MM.1S (cell line): Measurements from ENCODE around the gene POC1A.

Experiments
- DNase-seq: peaks from one replicate; pipeline ENCODE4 v3.0.0-alpha.2; 2015
- H2AFZ ChIP-seq: fragments of 300-600 bp; sonication (generic); 2 replicates; pipeline ENCODE4 v1.6.0; 2016; ENCODE audit warnings: antibody characterized with exemption, low read length
- H3F3A ChIP-seq: fragments of 300-600 bp; sonication (generic); 2 replicates; pipeline ENCODE4 v1.6.1; 2016; ENCODE audit warnings: mild to moderate bottlenecking, antibody characterized with exemption, low read length, moderate library complexity, mixed read lengths; ENCODE audit not compliant: insufficient read depth
- H3K27ac ChIP-seq: fragments of 300-600 bp; sonication (generic); 2 replicates; pipeline ENCODE4 v1.5.1; 2016; ENCODE audit warnings: mild to moderate bottlenecking, low read length
- H3K27me3 ChIP-seq: fragments of 300-600 bp; sonication (generic); replicated peaks from 2 replicates; pipeline ENCODE4 v1.6.0; 2016; ENCODE audit warnings: low read length; ENCODE audit not compliant: insufficient read depth
- H3K36me3 ChIP-seq: fragments of 300-600 bp; sonication (generic); replicated peaks from 2 replicates; pipeline ENCODE4 v1.6.1; 2016; ENCODE audit warnings: mild to moderate bottlenecking, low read length, mixed read lengths; ENCODE audit not compliant: insufficient read depth
- H3K4me1 ChIP-seq: fragments of 300-600 bp; sonication (generic); 2 replicates; pipeline ENCODE4 v1.6.1; 2016; ENCODE audit warnings: low read length, mixed read lengths
- H3K4me2 ChIP-seq: fragments of 300-600 bp; sonication (generic); 2 replicates; pipeline ENCODE4 v1.6.0; 2016; ENCODE audit warnings: low read depth, low read length
- H3K4me3 ChIP-seq: fragments of 300-600 bp; sonication (generic); 2 replicates; pipeline ENCODE4 v1.5.1; 2016; ENCODE audit warnings: low read length, mixed read lengths
- H3K79me2 ChIP-seq: fragments of 300-600 bp; sonication (generic); 2 replicates; pipeline ENCODE4 v1.6.1; 2016; ENCODE audit warnings: mixed run types, low read length, mixed read lengths
- H3K9ac ChIP-seq: fragments of 300-600 bp; sonication (generic); 2 replicates; pipeline ENCODE4 v1.6.1; 2016; ENCODE audit warnings: low read length, mixed read lengths
- H3K9me2 ChIP-seq: fragments of 300-600 bp; sonication (generic); replicated peaks from 2 replicates; pipeline ENCODE4 v1.6.1; 2016; ENCODE audit warnings: mild to moderate bottlenecking, low read length, mixed read lengths; ENCODE audit not compliant: insufficient read depth
- H3K9me3 ChIP-seq: fragments of 300-600 bp; sonication (generic); replicated peaks from 2 replicates; pipeline ENCODE4 v1.6.1; 2016; ENCODE audit warnings: mild to moderate bottlenecking, low read length, mixed read lengths; ENCODE audit not compliant: insufficient read depth
- H4K20me1 ChIP-seq: fragments of 300-600 bp; sonication (generic); 2 replicates; pipeline ENCODE4 v1.6.1; 2016; ENCODE audit warnings: mild to moderate bottlenecking, low read length, moderate library complexity, mixed read lengths; ENCODE audit not compliant: insufficient read depth
- CTCF ChIP-seq: fragments of 300-600 bp; sonication (generic); IDR thresholded peaks from 2 replicates; pipeline ENCODE4 v1.5.1; 2016; ENCODE audit warnings: antibody characterized with exemption, low read length, mixed read lengths
- EZH2 ChIP-seq: fragments of 300-600 bp; sonication (generic); optimal IDR thresholded peaks from 2 replicates; pipeline ENCODE3; 2017; ENCODE audit warnings: low read depth, mild to moderate bottlenecking, antibody characterized with exemption, low read length, mixed read lengths
- EZH2phosphoT487 ChIP-seq: fragments of 300-600 bp; sonication (generic); IDR thresholded peaks from 2 replicates; pipeline ENCODE4 v1.6.1; 2018; ENCODE audit warnings: antibody characterized with exemption, low read length

POC1A gene

DNA sequence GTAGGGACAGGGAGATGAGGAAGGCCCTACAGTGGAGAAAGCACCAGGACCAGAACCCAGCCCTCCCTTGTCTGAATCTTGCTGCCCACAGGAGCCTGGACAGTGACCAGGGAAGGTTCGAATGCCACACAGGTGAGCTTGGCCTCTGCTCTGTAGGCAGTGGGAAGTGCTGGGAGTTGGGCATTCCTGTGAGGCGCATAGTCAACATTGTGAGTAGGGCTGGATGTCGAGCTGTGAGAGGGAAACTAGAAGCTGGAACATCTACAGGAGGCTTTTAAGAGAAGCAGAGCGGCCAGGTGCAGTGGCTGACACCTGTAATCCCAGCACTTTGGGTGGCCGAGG is 23.4 kb upstream of the POC1A start:
- no peak for DNase-seq
- Histone ChIP-seq H3K4me1 (no peaks in the 10 kb centered on the region), H3K79me2 (no peaks in the 10 kb centered on the region), H3K9me3 (no peaks in the 10 kb centered on the region), H2AFZ (no peak overlapping the region), H3K4me2 (no peak overlapping the region), H3K9ac (no peak overlapping the region), H4K20me1 (no peaks in the 10 kb centered on the region), H3F3A (no peaks in the 10 kb centered on the region), H3K36me3 (no peaks in the 10 kb centered on the region), H3K9me2 (no peaks in the 10 kb centered on the region), H3K4me3 (no peak overlapping the region), H3K27me3 (no peaks in the 10 kb centered on the region), H3K27ac (no peak overlapping the region)
- TF ChIP-seq EZH2 = no peak
- TF ChIP-seq EZH2phosphoT487 = no peak
- TF ChIP-seq CTCF = no peak

- no peaks in the 10 kb centered on the region for H4K20me1 ChIP-seq
- H3K4me2 ChIP-seq = no peak overlapping the region
- no peaks in the 10 kb centered on the region for H3K9me2 ChIP-seq
- no peak overlapping the region for H3K9ac ChIP-seq
- H3K36me3 ChIP-seq = no peaks in the 10 kb centered on the region
- H3K4me3 ChIP-seq = no peak overlapping the region
- no peak for TF ChIP-seq CTCF
- no peak for TF ChIP-seq EZH2
- TF ChIP-seq EZH2phosphoT487 = no peak
- no peaks in the 10 kb centered on the region for H3K79me2 ChIP-seq
- H3K4me1 ChIP-seq = no peaks in the 10 kb centered on the region
- H2AFZ ChIP-seq = no peak overlapping the region
- no peaks in the 10 kb centered on the region for H3F3A ChIP-seq
- H3K27ac ChIP-seq = no peak overlapping the region
- H3K9me3 ChIP-seq = no peaks in the 10 kb centered on the region
- H3K27me3 ChIP-seq = no peaks in the 10 kb centered on the region
- DNase-seq = no peak
These were observed 22.9 kb upstream of the POC1A start for GRCh38 chr3:52176951-52177700.

DNA sequence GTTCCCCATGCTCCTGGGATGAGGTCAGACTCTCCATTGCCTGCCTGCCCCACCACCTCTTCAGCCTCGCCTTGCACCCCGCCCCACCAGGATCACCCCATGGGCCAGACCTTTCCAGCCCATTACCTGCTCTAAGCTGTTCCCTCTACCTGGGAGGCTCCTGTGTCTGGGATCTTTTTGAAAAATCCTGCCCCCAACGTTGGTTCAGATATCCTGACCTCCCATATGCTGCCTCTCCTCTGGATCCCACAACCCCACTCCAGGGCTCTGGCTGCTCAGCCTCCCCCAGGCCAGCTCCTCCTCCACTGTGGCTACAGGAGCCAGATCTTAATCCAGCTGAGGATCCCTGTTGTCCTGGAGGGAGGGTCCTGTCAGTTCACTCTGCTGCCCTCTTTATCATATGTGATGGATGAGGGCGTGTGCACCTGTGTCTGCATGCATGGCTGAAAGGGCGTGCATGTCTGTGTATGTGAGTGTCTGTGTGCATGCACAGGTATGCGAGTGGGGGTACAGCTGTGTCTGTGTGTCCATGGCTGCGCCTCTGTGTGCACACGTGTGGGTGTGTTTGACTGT is 22.0 kb upstream of the POC1A start:
- H3K36me3 ChIP-seq = no peaks in the 10 kb centered on the region
- no peaks in the 10 kb centered on the region for H3K79me2 ChIP-seq
- DNase-seq = no peak
- no peaks in the 10 kb centered on the region for H3K9me2 ChIP-seq
- H3K27ac ChIP-seq = no peak overlapping the region
- H2AFZ ChIP-seq = no peak overlapping the region
- no peaks in the 10 kb centered on the region for H3F3A ChIP-seq
- no peak overlapping the region for H3K9ac ChIP-seq
- H4K20me1 ChIP-seq = no peaks in the 10 kb centered on the region
- H3K4me1 ChIP-seq = no peaks in the 10 kb centered on the region
- H3K9me3 ChIP-seq = no peaks in the 10 kb centered on the region
- H3K4me3 ChIP-seq = no peak overlapping the region
- TF ChIP-seq EZH2phosphoT487 = no peak
- no peak for TF ChIP-seq CTCF
- TF ChIP-seq EZH2 = no peak
- no peak overlapping the region for H3K4me2 ChIP-seq
- H3K27me3 ChIP-seq = no peaks in the 10 kb centered on the region
